ENCODE results near the gene GGACT. TPM values are rescaled to one million over a fixed set of nuclear protein-coding genes. Genes with fewer than 3 reads are reported as not detected.

The GGACT gene
- total and polyA plus RNA-seq, 2 experiments from 2014 or later = 0.70 to 5.6 TPM

- DNase-seq (ENCODE audit: low spot score) = no peak
- Histone ChIP-seq H3K4me3 (no peak overlapping the region), H4K20me1 (ENCODE audit: insufficient read depth, poor library complexity, severe bottlenecking) (no peaks in the 10 kb centered on the region), H3K27ac (no peak overlapping the region), H3K79me2 (no peaks in the 10 kb centered on the region), H3K36me3 (replicated peaks; ENCODE audit: insufficient read depth, low read depth) (no peaks in the 10 kb centered on the region), H3K9me3 (ENCODE audit: low read depth) (no peaks in the 10 kb centered on the region), H3K9me2 (replicated peaks; ENCODE audit: insufficient read depth) (no peaks in the 10 kb centered on the region), H3K4me1 (ENCODE audit: insufficient read depth) (peaks cover 6% of the 10 kb centered on the region), H3K27me3 (no peaks in the 10 kb centered on the region), H2AFZ (no peak overlapping the region), H3K4me2 (no peak overlapping the region)
- TF ChIP-seq EZH2 (IDR thresholded peaks at IDR 0.05; ENCODE audit: borderline replicate concordance) = no peak
- TF ChIP-seq CTCF (IDR thresholded peaks at IDR 0.05; ENCODE audit: poor library complexity) = no peak
- TF ChIP-seq EZH2phosphoT487 (IDR thresholded peaks at IDR 0.05; ENCODE audit: low read depth, severe bottlenecking, unreplicated experiment) = no peak
- 94% methylated on average over 12 of the region's 13 CpGs for WGBS (ENCODE audit: low lambda C conversion rate, missing lambda C conversion rate)
These were observed 54.3 kb downstream of the GGACT start for GRCh38 chr13:100534147-100534843.

DNA sequence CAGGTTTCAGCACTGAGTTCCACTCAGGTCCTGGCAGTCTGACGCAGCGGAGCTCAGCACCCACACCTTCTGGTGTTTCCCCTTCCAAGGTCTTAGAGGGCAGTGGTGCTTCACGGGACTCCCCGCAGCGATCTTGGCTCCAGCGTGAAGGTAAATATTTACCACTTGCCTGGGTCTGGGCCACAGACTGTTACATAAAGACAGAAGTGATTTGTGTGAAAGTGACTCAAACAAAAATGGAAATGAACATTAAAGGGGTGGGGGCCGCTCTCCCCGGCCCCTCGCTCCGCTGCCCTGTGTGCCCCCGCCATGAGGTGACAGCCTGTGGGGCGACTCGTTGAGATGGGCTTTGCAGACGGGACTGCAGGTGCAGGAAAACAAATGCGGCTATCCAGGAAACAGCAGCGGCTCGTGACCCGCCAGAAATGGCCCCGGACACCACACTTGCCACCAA lies 55.0 kb downstream of the GGACT start:
- H2AFZ ChIP-seq = no peak overlapping the region
- TF ChIP-seq CTCF (IDR thresholded peaks at IDR 0.05; ENCODE audit: poor library complexity) (no peak), EZH2 (IDR thresholded peaks at IDR 0.05; ENCODE audit: borderline replicate concordance) (no peak), EZH2phosphoT487 (IDR thresholded peaks at IDR 0.05; ENCODE audit: low read depth, severe bottlenecking, unreplicated experiment) (no peak)
- H3K27ac ChIP-seq = no peak overlapping the region
- H4K20me1 ChIP-seq (ENCODE audit: insufficient read depth, poor library complexity, severe bottlenecking) = no peaks in the 10 kb centered on the region
- WGBS (ENCODE audit: low lambda C conversion rate, missing lambda C conversion rate) = 82% methylated on average over 19 of the region's 19 CpGs
- H3K79me2 ChIP-seq = no peaks in the 10 kb centered on the region
- no peaks in the 10 kb centered on the region for H3K9me3 ChIP-seq (ENCODE audit: low read depth)
- no peaks in the 10 kb centered on the region for H3K9me2 ChIP-seq (replicated peaks; ENCODE audit: insufficient read depth)
- no peaks in the 10 kb centered on the region for H3K27me3 ChIP-seq
- peaks cover 6% of the 10 kb centered on the region for H3K4me1 ChIP-seq (ENCODE audit: insufficient read depth)
- no peak for DNase-seq (ENCODE audit: low spot score)
- no peak overlapping the region for H3K4me3 ChIP-seq
- H3K36me3 ChIP-seq (replicated peaks; ENCODE audit: insufficient read depth, low read depth) = no peaks in the 10 kb centered on the region
- no peak overlapping the region for H3K4me2 ChIP-seq

GRCh38 chr13:100532836-100533435 lies 55.7 kb downstream of the GGACT start:
- H3K4me2 ChIP-seq = no peak overlapping the region
- WGBS (ENCODE audit: low lambda C conversion rate, missing lambda C conversion rate) = 96% methylated on average over 14 of the region's 14 CpGs
- H3K9me3 ChIP-seq (ENCODE audit: low read depth) = no peaks in the 10 kb centered on the region
- no peak overlapping the region for H3K4me3 ChIP-seq
- peaks cover under 1% of the 10 kb centered on the region for H3K4me1 ChIP-seq (ENCODE audit: insufficient read depth)
- no peak overlapping the region for H3K27ac ChIP-seq
- H3K36me3 ChIP-seq (replicated peaks; ENCODE audit: insufficient read depth, low read depth) = no peaks in the 10 kb centered on the region
- H4K20me1 ChIP-seq (ENCODE audit: insufficient read depth, poor library complexity, severe bottlenecking) = no peaks in the 10 kb centered on the region
- no peaks in the 10 kb centered on the region for H3K27me3 ChIP-seq
- TF ChIP-seq CTCF (IDR thresholded peaks at IDR 0.05; ENCODE audit: poor library complexity) = no peak
- no peak for TF ChIP-seq EZH2 (IDR thresholded peaks at IDR 0.05; ENCODE audit: borderline replicate concordance)
- no peak for TF ChIP-seq EZH2phosphoT487 (IDR thresholded peaks at IDR 0.05; ENCODE audit: low read depth, severe bottlenecking, unreplicated experiment)
- H2AFZ ChIP-seq = no peak overlapping the region
- H3K79me2 ChIP-seq = no peaks in the 10 kb centered on the region
- DNase-seq (ENCODE audit: low spot score) = no peak
- no peaks in the 10 kb centered on the region for H3K9me2 ChIP-seq (replicated peaks; ENCODE audit: insufficient read depth)

Data from hepatocyte (in vitro differentiated cells).